ENCODE data around the gene MARVELD2.
"Not testable (repeated sequence)": the region's sequence is repeated elsewhere in the genome, so short reads cannot be mapped to it uniquely, and the experiment has no call there.

Gene MARVELD2

DNA sequence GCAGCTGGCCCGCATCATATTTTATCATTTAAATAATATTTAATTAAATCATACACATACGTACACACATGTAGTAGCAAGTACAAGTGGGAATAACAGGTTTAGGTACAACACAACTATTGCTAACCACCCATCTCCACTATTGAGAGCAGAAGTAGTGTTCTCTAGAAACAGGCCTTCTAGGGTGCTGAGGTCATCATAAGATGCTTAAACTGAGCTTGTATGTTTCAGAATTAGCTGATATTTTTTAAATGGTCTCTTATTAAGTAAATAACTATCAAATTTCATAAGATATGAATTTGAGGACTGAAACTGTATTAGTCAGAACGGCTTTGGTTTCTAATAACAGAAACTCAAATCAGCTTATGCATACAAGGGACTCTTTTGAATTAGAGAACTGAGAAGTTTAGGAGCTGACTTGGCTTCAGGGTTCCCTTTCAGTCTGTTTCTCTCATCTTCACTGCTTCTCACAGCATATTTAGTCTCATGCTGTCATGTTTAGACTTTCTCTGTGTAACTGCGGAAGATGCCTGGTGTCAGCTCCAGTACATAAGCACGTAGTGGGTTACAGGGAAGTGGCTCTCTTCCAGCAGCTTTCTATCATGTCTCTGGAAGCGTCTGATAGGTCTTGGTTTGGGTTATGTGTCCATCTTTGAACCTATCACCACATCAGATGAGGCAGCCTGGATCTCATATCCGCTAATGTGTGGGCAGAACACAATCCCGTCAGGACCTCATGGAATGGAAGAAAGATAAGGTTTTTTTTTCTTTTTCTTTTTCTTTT is 52.7 kb downstream of the MARVELD2 start:
- DNase-seq (ENCODE audit: extremely low spot score), result peak; percentile 75
- TF ChIP-seq, protein P1, sequence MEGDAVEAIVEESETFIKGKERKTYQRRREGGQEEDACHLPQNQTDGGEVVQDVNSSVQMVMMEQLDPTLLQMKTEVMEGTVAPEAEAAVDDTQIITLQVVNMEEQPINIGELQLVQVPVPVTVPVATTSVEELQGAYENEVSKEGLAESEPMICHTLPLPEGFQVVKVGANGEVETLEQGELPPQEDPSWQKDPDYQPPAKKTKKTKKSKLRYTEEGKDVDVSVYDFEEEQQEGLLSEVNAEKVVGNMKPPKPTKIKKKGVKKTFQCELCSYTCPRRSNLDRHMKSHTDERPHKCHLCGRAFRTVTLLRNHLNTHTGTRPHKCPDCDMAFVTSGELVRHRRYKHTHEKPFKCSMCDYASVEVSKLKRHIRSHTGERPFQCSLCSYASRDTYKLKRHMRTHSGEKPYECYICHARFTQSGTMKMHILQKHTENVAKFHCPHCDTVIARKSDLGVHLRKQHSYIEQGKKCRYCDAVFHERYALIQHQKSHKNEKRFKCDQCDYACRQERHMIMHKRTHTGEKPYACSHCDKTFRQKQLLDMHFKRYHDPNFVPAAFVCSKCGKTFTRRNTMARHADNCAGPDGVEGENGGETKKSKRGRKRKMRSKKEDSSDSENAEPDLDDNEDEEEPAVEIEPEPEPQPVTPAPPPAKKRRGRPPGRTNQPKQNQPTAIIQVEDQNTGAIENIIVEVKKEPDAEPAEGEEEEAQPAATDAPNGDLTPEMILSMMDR (IDR thresholded peaks at IDR 0.05; ENCODE audit: control extremely low read depth, extremely low read depth, low read depth, missing control alignments), result no peak
- ChIA-PET CTCF (interaction anchor here (0.7 to 2.1 kb wide), 9 partner anchors 8 to 374 kb away, joined by 3 to 6 read pairs (median 4); partner anchors contain the start of gene SLC30A5), POLR2A (interaction anchor here (1.4 kb wide), 1 partner anchor 93 kb away, joined by 3 read pairs; no protein-coding TSS in a partner anchor)

GRCh38 chr5:69468631-69469030 is 53.7 kb downstream of the MARVELD2 start:
- CTCF ChIA-PET, result interaction anchor here (1.0 to 2.1 kb wide), 4 partner anchors 8 to 34 kb away, joined by 3 to 6 read pairs (median 5); no protein-coding TSS in a partner anchor
- no peak for DNase-seq (ENCODE audit: extremely low spot score)
- POLR2A ChIA-PET, result no interaction called here
- TF ChIP-seq, protein P1 (IDR thresholded peaks at IDR 0.05; ENCODE audit: control extremely low read depth, extremely low read depth, low read depth, missing control alignments), result no peak

DNA sequence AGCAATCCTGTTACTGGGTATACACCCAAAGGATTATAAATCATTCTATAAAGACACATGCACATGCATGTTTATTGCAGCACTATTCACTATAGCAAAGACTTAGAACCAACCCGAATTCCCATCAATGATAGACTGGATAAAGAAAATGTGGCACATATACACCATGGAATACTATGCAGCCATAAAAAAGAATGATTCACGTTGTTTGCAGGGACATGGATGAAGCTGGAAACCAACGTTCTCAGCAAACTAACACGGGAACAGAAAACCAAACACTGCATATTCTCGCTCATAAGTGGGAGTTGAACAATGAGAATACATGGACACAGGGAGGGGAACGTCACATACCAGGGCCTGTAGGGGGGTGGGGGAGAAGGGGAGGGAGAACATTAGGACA is 56.6 kb downstream of the MARVELD2 start:
- DNase-seq (ENCODE audit: extremely low spot score); CTCF ChIA-PET; POLR2A ChIA-PET: not testable (repeated sequence)

GRCh38 chr5:69472535-69473143 is 57.7 kb downstream of the MARVELD2 start:
- CTCF ChIA-PET, result not testable (repeated sequence)

DNA sequence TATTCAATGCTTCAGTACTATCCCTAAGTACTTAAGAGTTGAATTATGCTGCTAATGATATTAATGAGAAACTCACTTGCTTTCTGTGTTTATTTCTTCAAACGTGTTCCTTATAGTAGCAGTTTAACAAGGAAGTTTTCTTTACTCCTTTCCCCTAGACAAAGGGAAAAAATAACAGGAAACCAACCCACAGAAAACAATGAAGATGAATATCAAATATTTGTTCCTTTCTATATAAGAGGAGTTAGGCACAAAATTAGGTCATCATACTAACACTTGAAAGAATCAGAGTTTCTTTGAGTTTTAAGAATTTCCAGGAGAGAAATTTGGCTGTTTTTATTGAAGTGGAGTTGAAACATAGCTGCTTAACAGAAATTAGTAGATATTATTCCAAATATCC is 62.3 kb downstream of the MARVELD2 start:
- TF ChIP-seq, protein P1 (IDR thresholded peaks at IDR 0.05; ENCODE audit: control extremely low read depth, extremely low read depth, low read depth, missing control alignments), result no peak
- DNase-seq (ENCODE audit: extremely low spot score), result no peak
- CTCF ChIA-PET, result interaction anchor here (0.7 to 1.7 kb wide), 2 partner anchors 9 to 11 kb away, joined by 3 to 6 read pairs; no protein-coding TSS in a partner anchor
- POLR2A ChIA-PET, result no interaction called here

More at GRCh38 chr5:69472535-69473143, 57.7 kb downstream of the MARVELD2 start:
- DNase-seq (ENCODE audit: extremely low spot score); POLR2A ChIA-PET: not testable (repeated sequence)

DNA sequence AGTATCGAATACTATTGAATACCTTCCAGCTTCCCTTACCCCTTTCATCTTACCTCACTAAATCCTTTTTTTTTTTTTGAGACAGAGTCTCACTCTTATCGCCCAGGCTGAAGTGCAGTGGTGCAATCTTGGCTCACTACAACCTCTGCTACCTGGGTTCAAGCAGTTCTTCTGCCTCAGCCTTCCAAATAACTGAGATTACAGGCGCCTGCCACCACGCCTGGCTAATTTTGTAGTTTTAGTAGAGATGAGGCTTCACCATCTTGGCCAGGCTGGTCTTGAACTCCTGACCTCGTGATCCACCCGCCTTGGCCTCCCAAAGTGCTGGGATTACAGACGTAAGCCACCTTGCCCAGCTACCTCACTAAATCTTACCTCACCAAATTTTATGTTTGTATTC is 63.4 kb downstream of the MARVELD2 start:
- POLR2A ChIA-PET; DNase-seq (ENCODE audit: extremely low spot score): not testable (repeated sequence)
- CTCF ChIA-PET, result interaction anchor here (1.1 kb wide), 1 partner anchor 39 kb away, joined by 4 read pairs; no protein-coding TSS in a partner anchor

GRCh38 chr5:69484891-69485290 is 70.0 kb downstream of the MARVELD2 start:
- TF ChIP-seq, protein P1 (IDR thresholded peaks at IDR 0.05; ENCODE audit: control extremely low read depth, extremely low read depth, low read depth, missing control alignments), result no peak
- DNase-seq (ENCODE audit: extremely low spot score), result no peak
- ChIA-PET CTCF (no interaction called here), POLR2A (no interaction called here)

- ChIA-PET CTCF (no interaction called here), POLR2A (no interaction called here)
- TF ChIP-seq, protein P1 (IDR thresholded peaks at IDR 0.05; ENCODE audit: control extremely low read depth, extremely low read depth, low read depth, missing control alignments), result no peak
- DNase-seq (ENCODE audit: extremely low spot score), result no peak
Measured at GRCh38 chr5:69485471-69485870, 70.6 kb downstream of the MARVELD2 start.

Data from GM10248 (cell line).